K562 (cell line): Measurements from ENCODE around the gene GSK3B. TPM values are rescaled to one million over a fixed set of nuclear protein-coding genes. Genes with fewer than 3 reads are reported as not detected.

ENCODE experiments used
- CAMTA2 ChIP-seq: fragments of 250-450 bp; sonication (Bioruptor Pico); conservative IDR thresholded peaks from 2 replicates; pipeline ENCODE4 v1.5.1; 2022
- FOXK1 ChIP-seq: sonication (generic); formaldehyde crosslinking; IDR thresholded peaks from 2 replicates; pipeline ENCODE4 v1.8.0; 2022; ENCODE audit warnings: missing genetic modification reagents, mild to moderate bottlenecking, borderline replicate concordance
- HBP1 ChIP-seq: fragments of 450-650 bp; formaldehyde crosslinking; IDR thresholded peaks from 2 replicates; pipeline ENCODE4 v1.4.0; 2022; ENCODE audit warnings: missing genetic modification characterization
- HLTF ChIP-seq: fragments of 450-650 bp; IDR thresholded peaks from 2 replicates; pipeline ENCODE4 v1.6.1; 2016
- KLF13 ChIP-seq: fragments of 450-650 bp; IDR thresholded peaks from 2 replicates; pipeline ENCODE4 v1.6.1; 2016; ENCODE audit warnings: missing genetic modification characterization, low read depth, mild to moderate bottlenecking, missing compliant biosample characterization, moderate library complexity, borderline replicate concordance
- NFXL1 ChIP-seq: fragments of 450-650 bp; formaldehyde crosslinking; IDR thresholded peaks from 2 replicates; pipeline ENCODE4 v1.4.0; 2021; ENCODE audit warnings: mild to moderate bottlenecking
- POLR2G ChIP-seq: fragments of 200-400 bp; formaldehyde crosslinking; IDR thresholded peaks from 2 replicates; pipeline ENCODE4 v1.6.1; 2017; ENCODE audit warnings: low read depth, mild to moderate bottlenecking, antibody characterized with exemption, low read length, moderate library complexity
- PRPF4 ChIP-seq: fragments of 200-400 bp; formaldehyde crosslinking; IDR thresholded peaks from one replicate; pipeline ENCODE4 v1.6.1; 2017; ENCODE audit warnings: low read length, low read depth, mild to moderate bottlenecking; ENCODE audit not compliant: insufficient read depth, poor library complexity, severe bottlenecking
- RFX5 ChIP-seq: IDR thresholded peaks from 2 replicates; pipeline ENCODE4 v1.6.1; 2011; ENCODE audit warnings: low read depth, mild to moderate bottlenecking, improper control_type of control experiment, low read length
- SMAD1 ChIP-seq: fragments of 150-350 bp; IDR thresholded peaks from 2 replicates; pipeline ENCODE4 v1.6.1; 2014; ENCODE audit warnings: low read length, low read depth; ENCODE audit not compliant: partially characterized antibody
- XRCC4 ChIP-seq: IDR thresholded peaks from one replicate; pipeline ENCODE4 v1.6.1; 2011; ENCODE audit not compliant: insufficient read depth, insufficient read length; ENCODE audit errors: extremely low read depth
- ZBTB40 ChIP-seq, 2 experiments: fragments of 450-650 bp in 1 of 2; sonication (generic) in 1 of 2; formaldehyde crosslinking in 1 of 2; IDR thresholded peaks; 2 replicates each; pipeline versions ENCODE4 v1.7.1 to v1.9.0; 2016 to 2022; ENCODE audit warnings: inconsistent platforms in 1 of 2, mild to moderate bottlenecking in 1 of 2, missing genetic modification reagents in 1 of 2
- ZBTB5 ChIP-seq: fragments of 450-650 bp; IDR thresholded peaks from 2 replicates; pipeline ENCODE4 v1.6.1; 2017; ENCODE audit warnings: antibody characterized with exemption
- polyA plus RNA-seq, 8 experiments: library from polyadenylated mRNA; depleted of rRNA in 4 of 8; stranded (reverse) in 5 of 8; unstranded in 3 of 8; fragments of >200 nt; fragmentation: Nextera tagmentation in 2 of 8; fragmentation: Illumina TruSeq in 1 of 8; extraction: Ambion mirVana in 2 of 8; extraction: Trizol in 1 of 8; gene quantifications; 2 replicates each; pipeline versions ENCODE4 v1.2.1 to v1.2.3, GENCODE V29; 2011 to 2014; ENCODE audit warnings: inconsistent platforms in 1 of 8, missing spikeins in 1 of 8
- total RNA-seq, 7 experiments: library from RNA; depleted of rRNA in 6 of 7; stranded (reverse); fragments of >200 nt in 6 of 7; fragmentation: Illumina TruSeq in 2 of 7; extraction: Trizol in 2 of 7; gene quantifications; 2 replicates each; pipeline versions ENCODE4 v1.2.1 to v1.2.3, GENCODE V29; 2011 to 2021; ENCODE audit warnings: low replicate concordance in 1 of 7

The GSK3B gene
- total and polyA plus RNA-seq, 9 of the 15 experiments (the other 6 are each of a cell fraction or from before 2014, with no cell fraction given), result 4.7 to 25.0 (median 18.7) TPM

GRCh38 chr3:119834754-119835370 is 259.4 kb downstream of the GSK3B start (continued):
- TF ChIP-seq ZBTB40 (IDR thresholded peaks at IDR 0.05) (no peak), ZBTB40 (CRISPR knock-in tag; IDR thresholded peaks at IDR 0.05) (no peak), HLTF (no peak), RFX5 (no peak), XRCC4 (no peak), POLR2G (no peak), FOXK1 (CRISPR knock-in tag) (no peak), NFXL1 (CRISPR knock-in tag) (no peak), CAMTA2 (no peak), PRPF4 (no peak), KLF13 (tag) (no peak), SMAD1 (no peak), HBP1 (no peak), ZBTB5 (no peak)
